Measurements from ENCODE around the gene KCTD3.

- TF ChIP-seq, protein P1, sequence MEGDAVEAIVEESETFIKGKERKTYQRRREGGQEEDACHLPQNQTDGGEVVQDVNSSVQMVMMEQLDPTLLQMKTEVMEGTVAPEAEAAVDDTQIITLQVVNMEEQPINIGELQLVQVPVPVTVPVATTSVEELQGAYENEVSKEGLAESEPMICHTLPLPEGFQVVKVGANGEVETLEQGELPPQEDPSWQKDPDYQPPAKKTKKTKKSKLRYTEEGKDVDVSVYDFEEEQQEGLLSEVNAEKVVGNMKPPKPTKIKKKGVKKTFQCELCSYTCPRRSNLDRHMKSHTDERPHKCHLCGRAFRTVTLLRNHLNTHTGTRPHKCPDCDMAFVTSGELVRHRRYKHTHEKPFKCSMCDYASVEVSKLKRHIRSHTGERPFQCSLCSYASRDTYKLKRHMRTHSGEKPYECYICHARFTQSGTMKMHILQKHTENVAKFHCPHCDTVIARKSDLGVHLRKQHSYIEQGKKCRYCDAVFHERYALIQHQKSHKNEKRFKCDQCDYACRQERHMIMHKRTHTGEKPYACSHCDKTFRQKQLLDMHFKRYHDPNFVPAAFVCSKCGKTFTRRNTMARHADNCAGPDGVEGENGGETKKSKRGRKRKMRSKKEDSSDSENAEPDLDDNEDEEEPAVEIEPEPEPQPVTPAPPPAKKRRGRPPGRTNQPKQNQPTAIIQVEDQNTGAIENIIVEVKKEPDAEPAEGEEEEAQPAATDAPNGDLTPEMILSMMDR (IDR thresholded peaks at IDR 0.05): no peak
- no peak for TF ChIP-seq POLR2A (IDR thresholded peaks at IDR 0.05)
- TF ChIP-seq POLR2AphosphoS5 (IDR thresholded peaks at IDR 0.05; ENCODE audit: insufficient read depth in 1 of 2, low read depth in 1 of 2): no peak
Observed at GRCh38 chr1:215594640-215595039, 27.5 kb downstream of the KCTD3 start.
